Epithelial cell of proximal tubule (primary cell): ENCODE measurements around the gene DCAF8. TPM values are rescaled to one million over a fixed set of nuclear protein-coding genes. Genes with fewer than 3 reads are reported as not detected.

Source experiments
- DNase-seq: peaks from one replicate; pipeline ENCODE4 v3.0.0-alpha.2; 2011; ENCODE audit warnings: low read depth
- H3K4me3 ChIP-seq: 2 replicates; pipeline ENCODE4 v1.5.1; 2011; ENCODE audit warnings: low read depth, mild to moderate bottlenecking, low read length
- total RNA-seq: library from RNA; depleted of rRNA; stranded (reverse); fragments of >200 nt; gene quantifications from 2 replicates; pipeline ENCODE4 v1.2.3, GENCODE V29; 2015
- TF ChIP-seq, protein P1 (sequence below): conservative IDR thresholded peaks from 2 replicates; pipeline ENCODE4 v1.5.1; 2012; ENCODE audit warnings: low read depth, mild to moderate bottlenecking, low read length

The DCAF8 gene
- total RNA-seq, 1 donor from 2014 or later = 32.3 TPM

DNA sequence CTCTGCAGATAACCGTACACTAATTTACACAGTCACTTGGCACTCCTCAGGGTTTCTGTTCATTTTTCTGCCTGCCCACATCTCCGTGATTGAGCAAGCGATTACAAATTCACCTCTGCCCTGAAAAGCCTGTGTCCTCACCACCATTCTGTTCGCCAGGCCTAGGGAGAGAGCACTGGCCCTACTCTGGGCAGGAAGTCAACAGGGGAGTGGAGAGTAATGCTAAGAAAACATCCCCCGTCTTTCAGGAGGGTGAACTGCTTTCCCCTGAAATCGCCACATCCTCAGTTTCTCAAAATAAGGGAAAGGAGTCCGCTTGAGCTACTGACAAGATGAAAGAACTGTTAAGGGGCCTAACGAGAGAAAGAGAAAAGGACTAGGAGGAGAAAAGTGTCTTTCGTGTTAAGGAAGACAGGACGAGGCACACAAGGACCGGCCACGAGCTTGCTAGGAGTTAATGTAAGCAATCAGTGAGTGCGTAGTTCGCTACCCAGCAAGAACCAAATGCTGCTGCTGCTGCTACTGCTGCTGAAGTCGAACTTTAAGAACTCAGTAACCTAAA is 22.0 kb upstream of the DCAF8 start:
- TF ChIP-seq, protein P1, sequence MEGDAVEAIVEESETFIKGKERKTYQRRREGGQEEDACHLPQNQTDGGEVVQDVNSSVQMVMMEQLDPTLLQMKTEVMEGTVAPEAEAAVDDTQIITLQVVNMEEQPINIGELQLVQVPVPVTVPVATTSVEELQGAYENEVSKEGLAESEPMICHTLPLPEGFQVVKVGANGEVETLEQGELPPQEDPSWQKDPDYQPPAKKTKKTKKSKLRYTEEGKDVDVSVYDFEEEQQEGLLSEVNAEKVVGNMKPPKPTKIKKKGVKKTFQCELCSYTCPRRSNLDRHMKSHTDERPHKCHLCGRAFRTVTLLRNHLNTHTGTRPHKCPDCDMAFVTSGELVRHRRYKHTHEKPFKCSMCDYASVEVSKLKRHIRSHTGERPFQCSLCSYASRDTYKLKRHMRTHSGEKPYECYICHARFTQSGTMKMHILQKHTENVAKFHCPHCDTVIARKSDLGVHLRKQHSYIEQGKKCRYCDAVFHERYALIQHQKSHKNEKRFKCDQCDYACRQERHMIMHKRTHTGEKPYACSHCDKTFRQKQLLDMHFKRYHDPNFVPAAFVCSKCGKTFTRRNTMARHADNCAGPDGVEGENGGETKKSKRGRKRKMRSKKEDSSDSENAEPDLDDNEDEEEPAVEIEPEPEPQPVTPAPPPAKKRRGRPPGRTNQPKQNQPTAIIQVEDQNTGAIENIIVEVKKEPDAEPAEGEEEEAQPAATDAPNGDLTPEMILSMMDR = no peak
- peak; percentile 52 for DNase-seq
- H3K4me3 ChIP-seq = peak overlapping the region; percentile 95

DNA sequence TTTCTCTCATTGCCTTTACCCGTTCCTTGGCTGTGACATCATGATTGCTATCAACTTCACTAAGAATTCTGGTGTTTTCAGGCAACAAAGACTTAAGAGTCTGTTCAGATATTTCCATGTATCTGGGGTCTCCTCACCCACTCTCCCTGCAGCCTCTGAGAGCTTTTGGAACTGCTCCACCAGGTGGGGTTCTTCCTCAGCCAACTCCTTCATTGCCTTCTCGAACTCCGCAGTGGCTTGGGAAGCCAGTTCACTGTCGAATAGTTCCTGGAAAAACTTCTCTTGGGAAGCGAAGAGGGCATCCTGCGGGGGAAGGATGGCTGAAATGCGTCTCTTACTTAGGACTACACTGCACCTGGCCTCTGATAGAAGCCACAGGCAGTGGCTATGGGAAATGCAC is 20.5 kb upstream of the DCAF8 start:
- no peak overlapping the region for H3K4me3 ChIP-seq
- DNase-seq = no peak
- TF ChIP-seq, protein P1 = peak; percentile 14

DNA sequence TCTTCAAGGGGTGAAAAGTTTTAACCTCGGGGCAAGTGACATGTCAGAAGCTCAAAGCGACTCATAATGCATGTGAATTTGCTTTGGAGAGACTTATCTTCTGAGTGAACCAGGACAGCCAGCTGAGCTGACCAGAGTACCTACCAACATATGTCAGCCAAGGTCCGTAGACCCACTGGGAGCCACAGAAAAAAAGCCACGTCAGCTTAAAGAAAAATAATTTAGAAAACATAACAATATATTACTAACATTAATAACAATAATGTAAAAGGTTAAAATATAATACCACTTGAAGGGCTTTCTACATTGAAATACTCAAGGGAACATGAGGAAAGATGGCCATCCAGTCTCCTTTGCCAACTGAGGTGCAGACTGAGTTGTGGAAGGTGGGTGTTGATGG is 15.6 kb upstream of the DCAF8 start:
- DNase-seq = no peak
- TF ChIP-seq, protein P1 = no peak
- H3K4me3 ChIP-seq = no peak overlapping the region

DNA sequence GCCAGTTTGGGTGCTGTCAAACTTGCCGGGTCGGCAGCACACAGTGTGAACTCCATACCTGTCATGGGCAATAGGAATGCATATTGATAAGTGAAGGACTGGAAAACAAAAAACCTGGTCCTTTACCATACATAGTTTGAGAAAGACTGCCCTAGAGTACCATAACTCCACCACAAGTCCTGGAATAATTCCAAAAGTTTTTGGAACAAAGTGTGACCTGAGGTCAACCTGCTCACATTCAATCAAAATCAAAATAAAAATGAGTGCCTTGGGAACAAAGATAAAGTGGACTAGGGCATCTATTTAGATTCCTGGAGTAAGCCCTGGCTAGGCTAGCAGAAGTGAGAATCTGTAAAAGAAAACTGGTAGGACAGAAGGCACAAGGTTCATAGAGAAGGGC is 15.0 kb upstream of the DCAF8 start:
- TF ChIP-seq, protein P1 = no peak
- DNase-seq = no peak

DNA sequence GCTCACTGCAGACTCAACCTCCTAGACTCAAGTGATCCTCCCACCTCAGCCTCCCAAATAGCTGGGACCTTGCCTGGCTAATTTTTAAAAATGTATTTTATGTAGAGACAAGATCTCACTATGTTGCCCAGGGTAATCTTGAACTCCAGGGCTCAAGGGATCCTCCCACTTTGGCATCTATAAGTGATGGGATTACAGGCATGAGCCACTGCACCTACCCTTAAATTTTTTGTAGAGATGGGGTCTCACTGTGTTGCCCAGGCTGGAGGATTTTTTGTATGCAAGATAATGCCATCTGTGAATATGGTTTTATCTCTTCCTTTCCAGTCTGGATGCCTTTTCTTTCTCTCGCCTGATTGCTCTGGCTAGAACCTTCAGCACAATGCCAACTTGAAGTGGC is 8.7 kb upstream of the DCAF8 start:
- no peak overlapping the region for H3K4me3 ChIP-seq
- TF ChIP-seq, protein P1 = no peak
- DNase-seq = no peak

More for the DNA sequence above, 15.0 kb upstream of the DCAF8 start:
- no peak overlapping the region for H3K4me3 ChIP-seq

DNA sequence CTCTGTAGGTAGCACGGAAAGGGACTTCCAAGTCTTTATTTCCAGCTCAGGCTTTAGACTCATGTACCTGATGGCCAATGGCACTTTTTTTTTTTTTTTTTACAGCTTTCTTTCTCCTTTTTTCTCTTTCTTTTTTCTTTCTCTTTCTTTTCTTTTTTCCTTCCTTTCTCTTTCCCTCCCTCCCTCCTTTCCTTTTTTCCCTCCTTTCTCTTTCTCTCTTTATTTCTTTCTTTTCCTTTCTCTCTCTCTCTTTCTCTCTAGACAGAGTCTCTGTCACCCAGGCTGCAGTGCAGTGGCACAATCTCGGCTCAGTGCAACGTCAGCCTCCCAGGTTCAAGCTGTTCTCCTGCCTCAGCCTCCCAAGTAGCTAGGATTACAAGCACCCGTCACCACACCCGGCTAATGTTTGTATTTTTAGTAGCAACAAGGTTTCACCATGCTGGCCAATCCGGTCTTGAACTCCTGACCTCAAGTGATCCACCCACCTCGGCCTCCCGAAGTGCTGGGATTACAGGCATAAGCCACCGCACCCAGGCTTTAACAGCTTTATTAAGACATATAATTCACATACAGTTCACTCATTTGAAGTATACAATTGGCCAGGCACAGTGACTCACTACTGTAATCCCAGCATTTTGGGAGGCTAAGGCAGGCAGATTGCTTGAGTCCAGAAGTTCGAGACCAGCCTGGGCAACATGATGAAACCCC is 5.1 kb upstream of the DCAF8 start:
- DNase-seq = no peak
- TF ChIP-seq, protein P1 = no peak
- no peak overlapping the region for H3K4me3 ChIP-seq
